Left renal pelvis (tissue), 4 donors: ENCODE measurements around the gene MSN. TPM values are rescaled to one million over a fixed set of nuclear protein-coding genes. Genes with fewer than 3 reads are reported as not detected.

Experiments
- DNase-seq, 4 donors: peaks; one replicate each; pipeline ENCODE4 v3.0.0-alpha.2; 2013; ENCODE audit warnings: low read depth in 4 of 4, low spot score in 3 of 4
- polyA plus RNA-seq, 4 donors: library from polyadenylated mRNA; unstranded; fragments of 120-200 nt; gene quantifications; one replicate each; pipeline ENCODE4 v1.2.1, GENCODE V29; 2013; ENCODE audit not compliant: insufficient read length in 4 of 4

Gene MSN
- polyA plus RNA-seq, 4 donors, result 220 to 251 (median 233) TPM

- DNase-seq, result no peak
Measured at GRCh38 chrX:65781845-65782244, 114.4 kb downstream of the MSN start.

- no peak for DNase-seq
Measured at GRCh38 chrX:65783746-65784145, 116.3 kb downstream of the MSN start.

Other genes starting within 250 kb of the MSN start
- 10 to 100 TPM; 33.6 to 49.6 (median 43.2) TPM for gene LAS1L, start 132.9 kb upstream of the MSN start, polyA plus RNA-seq